GM20000 (cell line): ENCODE data around the gene CHRNA3.

Source experiments
- DNase-seq: peaks from one replicate; pipeline ENCODE4 v3.0.0; 2012; ENCODE audit warnings: low spot score
- CTCF ChIP-seq: IDR thresholded peaks from 2 replicates; pipeline ENCODE4 v1.5.1; 2012; ENCODE audit warnings: mild to moderate bottlenecking, control low read depth; ENCODE audit errors: extremely low read depth, missing control alignments

Gene CHRNA3

GRCh38 chr15:78623786-78624497 is 3.1 kb upstream of the CHRNA3 start:
- no peak for DNase-seq
- TF ChIP-seq CTCF = no peak

- TF ChIP-seq CTCF = no peak
- no peak for DNase-seq
These were observed 1.1 kb upstream of the CHRNA3 start for GRCh38 chr15:78621810-78622402.

GRCh38 chr15:78620021-78620526 is 722 bp downstream of the CHRNA3 start:
- TF ChIP-seq CTCF = no peak
- peak; percentile 30 for DNase-seq

GRCh38 chr15:78619022-78619950 is 1.5 kb downstream of the CHRNA3 start:
- TF ChIP-seq CTCF = no peak
- DNase-seq = peak; percentile 26

- DNase-seq = peak; percentile 89
- peak; percentile 73 for TF ChIP-seq CTCF
These were observed 2.3 kb downstream of the CHRNA3 start for GRCh38 chr15:78618490-78618934.

- TF ChIP-seq CTCF = no peak
- no peak for DNase-seq
These were observed 2.7 kb downstream of the CHRNA3 start for GRCh38 chr15:78618064-78618463.
